ENCODE results near the gene ITPR1.

Gene ITPR1

GRCh38 chr3:4739289-4740236, 246.4 kb downstream of the ITPR1 start:
- H3K27ac ChIP-seq (replicated peaks): no peak overlapping the region
- no peaks in the 10 kb centered on the region for H3K27me3 ChIP-seq (ENCODE audit: insufficient read depth, poor library complexity, severe bottlenecking)
- H3K4me3 ChIP-seq (replicated peaks; ENCODE audit: insufficient read depth, low read length): no peak overlapping the region
- DNase-seq (ENCODE audit: low read depth in 1 of 2, low spot score in 1 of 2): no peak
- TF ChIP-seq GABPA (IDR thresholded peaks at IDR 0.05; ENCODE audit: low read depth) (no peak), POLR2AphosphoS5 (IDR thresholded peaks at IDR 0.05; ENCODE audit: low read depth) (no peak), REST (IDR thresholded peaks at IDR 0.05; ENCODE audit: insufficient replicate concordance, low read depth) (no peak), SPI1 (IDR thresholded peaks at IDR 0.05; ENCODE audit: borderline replicate concordance, low read depth) (no peak)
- TF ChIP-seq, protein P1, sequence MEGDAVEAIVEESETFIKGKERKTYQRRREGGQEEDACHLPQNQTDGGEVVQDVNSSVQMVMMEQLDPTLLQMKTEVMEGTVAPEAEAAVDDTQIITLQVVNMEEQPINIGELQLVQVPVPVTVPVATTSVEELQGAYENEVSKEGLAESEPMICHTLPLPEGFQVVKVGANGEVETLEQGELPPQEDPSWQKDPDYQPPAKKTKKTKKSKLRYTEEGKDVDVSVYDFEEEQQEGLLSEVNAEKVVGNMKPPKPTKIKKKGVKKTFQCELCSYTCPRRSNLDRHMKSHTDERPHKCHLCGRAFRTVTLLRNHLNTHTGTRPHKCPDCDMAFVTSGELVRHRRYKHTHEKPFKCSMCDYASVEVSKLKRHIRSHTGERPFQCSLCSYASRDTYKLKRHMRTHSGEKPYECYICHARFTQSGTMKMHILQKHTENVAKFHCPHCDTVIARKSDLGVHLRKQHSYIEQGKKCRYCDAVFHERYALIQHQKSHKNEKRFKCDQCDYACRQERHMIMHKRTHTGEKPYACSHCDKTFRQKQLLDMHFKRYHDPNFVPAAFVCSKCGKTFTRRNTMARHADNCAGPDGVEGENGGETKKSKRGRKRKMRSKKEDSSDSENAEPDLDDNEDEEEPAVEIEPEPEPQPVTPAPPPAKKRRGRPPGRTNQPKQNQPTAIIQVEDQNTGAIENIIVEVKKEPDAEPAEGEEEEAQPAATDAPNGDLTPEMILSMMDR (IDR thresholded peaks at IDR 0.05; ENCODE audit: insufficient read depth, low read length): no peak

- H3K27ac ChIP-seq (replicated peaks): peak overlapping the region; percentile 59
- no peak overlapping the region for H3K4me3 ChIP-seq (replicated peaks; ENCODE audit: insufficient read depth, low read length)
- DNase-seq (ENCODE audit: low read depth in 1 of 2, low spot score in 1 of 2): no peak
- TF ChIP-seq POLR2AphosphoS5 (IDR thresholded peaks at IDR 0.05; ENCODE audit: low read depth) (no peak), GABPA (IDR thresholded peaks at IDR 0.05; ENCODE audit: low read depth) (no peak), SPI1 (IDR thresholded peaks at IDR 0.05; ENCODE audit: borderline replicate concordance, low read depth) (no peak), REST (IDR thresholded peaks at IDR 0.05; ENCODE audit: insufficient replicate concordance, low read depth) (no peak)
- TF ChIP-seq, protein P1 (IDR thresholded peaks at IDR 0.05; ENCODE audit: insufficient read depth, low read length): no peak
- H3K27me3 ChIP-seq (ENCODE audit: insufficient read depth, poor library complexity, severe bottlenecking): no peaks in the 10 kb centered on the region
Observed at GRCh38 chr3:4740397-4741105, 247.4 kb downstream of the ITPR1 start.

DNA sequence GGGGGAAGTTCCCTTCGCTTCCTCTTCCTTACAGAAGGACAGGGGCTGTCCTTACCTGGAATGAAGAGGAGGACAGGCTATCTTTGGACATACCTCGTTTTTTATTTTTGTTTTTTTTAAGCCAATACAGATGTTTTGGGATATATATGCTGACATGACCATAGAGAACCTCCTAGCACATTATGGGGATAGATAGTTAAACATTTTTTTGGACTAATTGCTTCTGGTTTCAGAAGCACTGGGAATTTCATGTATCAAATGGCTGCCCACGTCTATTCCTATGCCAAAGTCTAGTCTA, 247.9 kb downstream of the ITPR1 start:
- no peak for DNase-seq (ENCODE audit: low read depth in 1 of 2, low spot score in 1 of 2)
- peak overlapping the region; percentile 59 for H3K27ac ChIP-seq (replicated peaks)
- H3K27me3 ChIP-seq (ENCODE audit: insufficient read depth, poor library complexity, severe bottlenecking): no peaks in the 10 kb centered on the region
- H3K4me3 ChIP-seq (replicated peaks; ENCODE audit: insufficient read depth, low read length): no peak overlapping the region
- TF ChIP-seq SPI1 (IDR thresholded peaks at IDR 0.05; ENCODE audit: borderline replicate concordance, low read depth) (no peak), GABPA (IDR thresholded peaks at IDR 0.05; ENCODE audit: low read depth) (no peak)
- TF ChIP-seq, protein P1 (IDR thresholded peaks at IDR 0.05; ENCODE audit: insufficient read depth, low read length): no peak

All from HL-60 (cell line).